PC-3 (cell line): ENCODE results near the gene HDHD3. TPM values are rescaled to one million over a fixed set of nuclear protein-coding genes. Genes with fewer than 3 reads are reported as not detected.

ENCODE experiments used
- ATAC-seq: fragments of 200-7000 bp; cut with Tn5 transposase; 2 replicates; pipeline ENCODE4 v1.9.1; 2020; ENCODE audit warnings: mild to moderate bottlenecking, moderate library complexity
- BruUV-seq: library from RNA; stranded (reverse); fragments of 400-500 nt; replicated peaks from 2 replicates; lab custom pipeline; 2021; lab: Mats Ljungman, UMichigan
- CTCF ChIA-PET: fragments of 300-600 bp; sonication (Branson Sonifier 250); formaldehyde crosslinking; loops from one replicate; lab custom pipeline; 2022; ENCODE audit warnings: antibody characterized with exemption; lab: Charles Lee
- POLR2A ChIA-PET: fragments of 300-600 bp; sonication (Branson Sonifier 250); formaldehyde crosslinking; loops from one replicate; lab custom pipeline; 2022; ENCODE audit warnings: antibody characterized with exemption; ENCODE audit not compliant: unreplicated experiment; lab: Charles Lee
- DNase-seq: peaks from one replicate; pipeline ENCODE4 v3.0.0-alpha.2; 2015
- H2AFZ ChIP-seq: fragments of 300-600 bp; sonication (generic); 2 replicates; pipeline ENCODE4 v1.6.0; 2016; ENCODE audit warnings: antibody characterized with exemption, low read length
- H3F3A ChIP-seq: fragments of 300-600 bp; sonication (generic); one replicate; pipeline ENCODE4 v1.6.0; 2017; ENCODE audit warnings: antibody characterized with exemption, low read length, control low read depth, mild to moderate bottlenecking; ENCODE audit not compliant: unreplicated experiment
- H3K27ac ChIP-seq: fragments of 300-600 bp; sonication (generic); 2 replicates; pipeline ENCODE4 v1.5.1; 2016; ENCODE audit warnings: mild to moderate bottlenecking, low read length
- H3K27me3 ChIP-seq: fragments of 300-600 bp; sonication (generic); 2 replicates; pipeline ENCODE4 v1.6.1; 2016; ENCODE audit warnings: low read length, mixed read lengths
- H3K36me3 ChIP-seq: fragments of 300-600 bp; sonication (generic); 2 replicates; pipeline ENCODE4 v1.6.1; 2016; ENCODE audit warnings: low read depth, mixed run types, low read length, mixed read lengths
- H3K4me1 ChIP-seq: fragments of 300-600 bp; sonication (generic); 2 replicates; pipeline ENCODE4 v1.5.1; 2016; ENCODE audit warnings: low read length; ENCODE audit not compliant: insufficient read depth
- H3K4me2 ChIP-seq: fragments of 300-600 bp; sonication (generic); 2 replicates; pipeline ENCODE4 v1.6.0; 2016; ENCODE audit warnings: low read length
- H3K4me3 ChIP-seq: fragments of 300-600 bp; sonication (generic); 2 replicates; pipeline ENCODE4 v1.5.1; 2016; ENCODE audit warnings: mild to moderate bottlenecking, low read length, mixed read lengths
- H3K79me2 ChIP-seq: fragments of 300-600 bp; sonication (generic); 2 replicates; pipeline ENCODE4 v1.6.1; 2017; ENCODE audit warnings: low read length, mixed read lengths
- H3K9ac ChIP-seq: fragments of 300-600 bp; sonication (generic); 2 replicates; pipeline ENCODE4 v1.6.0; 2016; ENCODE audit warnings: mild to moderate bottlenecking, low read length
- H3K9me2 ChIP-seq: fragments of 300-600 bp; sonication (generic); replicated peaks from 2 replicates; pipeline ENCODE4 v1.6.1; 2016; ENCODE audit warnings: mixed run types, low read length, mixed read lengths
- H3K9me3 ChIP-seq: fragments of 300-600 bp; sonication (generic); 2 replicates; pipeline ENCODE4 v1.6.1; 2016; ENCODE audit warnings: low read length, mixed read lengths
- H4K20me1 ChIP-seq: fragments of 300-600 bp; sonication (generic); 2 replicates; pipeline ENCODE4 v1.6.1; 2016; ENCODE audit warnings: low read length, mixed read lengths
- CTCF ChIP-seq: fragments of 300-600 bp; sonication (generic); conservative IDR thresholded peaks from 2 replicates; pipeline ENCODE4 v1.5.1; 2017; ENCODE audit warnings: antibody characterized with exemption, low read depth, mild to moderate bottlenecking, low read length
- EZH2 ChIP-seq: fragments of 300-600 bp; sonication (generic); IDR thresholded peaks from one replicate; pipeline ENCODE4 v1.6.1; 2017; ENCODE audit warnings: antibody characterized with exemption, mild to moderate bottlenecking, low read length; ENCODE audit not compliant: unreplicated experiment
- EZH2phosphoT487 ChIP-seq: fragments of 300-600 bp; sonication (generic); IDR thresholded peaks from 2 replicates; pipeline ENCODE4 v1.6.1; 2018; ENCODE audit warnings: mild to moderate bottlenecking, antibody characterized with exemption, low read length, borderline replicate concordance
- intact Hi-C: fragments of 100-400 bp; cut with micrococcal nuclease; formaldehyde crosslinking; loops from 2 replicates; pipeline ENCODE4 v1.9.0; 2023
- total RNA-seq: library from RNA; depleted of rRNA; stranded (reverse); fragments of >200 nt; gene quantifications from 2 replicates; pipeline ENCODE4 v1.2.3, GENCODE V29; 2014

The HDHD3 gene
- total RNA-seq, 1 experiment from 2014 or later, result 17.8 TPM

- H3K9ac ChIP-seq, result peak overlapping the region; percentile 86; the same call in 1 of the 2 replicates
These were observed 1.4 kb downstream of the HDHD3 start for GRCh38 chr9:113375057-113376023.

GRCh38 chr9:113373676-113374392 lies 3.0 kb downstream of the HDHD3 start:
- no peaks in the 10 kb centered on the region for H3K9me2 ChIP-seq
- H3K9me3 ChIP-seq, result no peaks in the 10 kb centered on the region
- H2AFZ ChIP-seq, result no peak overlapping the region
- POLR2A ChIA-PET, result no interaction called here
- DNase-seq (no peak), ATAC-seq (no peak)
- H4K20me1 ChIP-seq, result no peaks in the 10 kb centered on the region
- H3K27ac ChIP-seq, result no peak overlapping the region
- no peak overlapping the region for H3K9ac ChIP-seq
- H3K4me3 ChIP-seq, result no peak overlapping the region
- peaks cover 6% of the 10 kb centered on the region; the same call in 1 of the 2 replicates for H3K4me1 ChIP-seq
- H3K36me3 ChIP-seq, result peaks cover 3% of the 10 kb centered on the region; the same call in 1 of the 2 replicates
- CTCF ChIA-PET, result no interaction called here
- TF ChIP-seq CTCF (no peak), EZH2 (no peak), EZH2phosphoT487 (no peak)
- no peak overlapping the region for H3K4me2 ChIP-seq
- BruUV-seq, result no TSS peak
- intact Hi-C loops, result no loop called here
- no peaks in the 10 kb centered on the region for H3F3A ChIP-seq
- peaks cover 14% of the 10 kb centered on the region for H3K79me2 ChIP-seq
- no peaks in the 10 kb centered on the region for H3K27me3 ChIP-seq

More at GRCh38 chr9:113375057-113376023, 1.4 kb downstream of the HDHD3 start:
- H3K36me3 ChIP-seq, result peaks cover 3% of the 10 kb centered on the region; the same call in 1 of the 2 replicates
- ChIA-PET POLR2A (interaction anchor here (0.5 to 0.6 kb wide), 2 partner anchors 26 to 36 kb away, joined by 4 to 14 read pairs; partner anchors contain the start of genes BSPRY and WDR31), CTCF (interaction anchor here (1.0 kb wide), 1 partner anchor 216 kb away, joined by 5 read pairs; no protein-coding TSS in a partner anchor)
- no peaks in the 10 kb centered on the region for H3K9me3 ChIP-seq
- no peaks in the 10 kb centered on the region for H3K27me3 ChIP-seq
- H2AFZ ChIP-seq, result no peak overlapping the region
- intact Hi-C loops, result no loop called here
- peaks cover 14% of the 10 kb centered on the region for H3K79me2 ChIP-seq
- no peak for TF ChIP-seq EZH2phosphoT487
- no peak for TF ChIP-seq EZH2
- TF ChIP-seq CTCF, result no peak
- peak overlapping the region; percentile 98 for H3K4me2 ChIP-seq
- no peaks in the 10 kb centered on the region for H3K9me2 ChIP-seq
- ATAC-seq (no peak), DNase-seq (peak; percentile 10)
- no peaks in the 10 kb centered on the region for H4K20me1 ChIP-seq
- BruUV-seq, result no TSS peak
- H3F3A ChIP-seq, result no peaks in the 10 kb centered on the region
- H3K27ac ChIP-seq, result no peak overlapping the region
- H3K4me3 ChIP-seq, result peak overlapping the region; percentile 88
- peaks cover 6% of the 10 kb centered on the region; the same call in 1 of the 2 replicates for H3K4me1 ChIP-seq
